ENCODE results near the gene PASD1. TPM values are rescaled to one million over a fixed set of nuclear protein-coding genes. Genes with fewer than 3 reads are reported as not detected.
"Not testable (repeated sequence)": the region's sequence is repeated elsewhere in the genome, so short reads cannot be mapped to it uniquely, and the experiment has no call there.

Gene PASD1
- total RNA-seq, 1 donor from 2014 or later: not detected

DNA sequence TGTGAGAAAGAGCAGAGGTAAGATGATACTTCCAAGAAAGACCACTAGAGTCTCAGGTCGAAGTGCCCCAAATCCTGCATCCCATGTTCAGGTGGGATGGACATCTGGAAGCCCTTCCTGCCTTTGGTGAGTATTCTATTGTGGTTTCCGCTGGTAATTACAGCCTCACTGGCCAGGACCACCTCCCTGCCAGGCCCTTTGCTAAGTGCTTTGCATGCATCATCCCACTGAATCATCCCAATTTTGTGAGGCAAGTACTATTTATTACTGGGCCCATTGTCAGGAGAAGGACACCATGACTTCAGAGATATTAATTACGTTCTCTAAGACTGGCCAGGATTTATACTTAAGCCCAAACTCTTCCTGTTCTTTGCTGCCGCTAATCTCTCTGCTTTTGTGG, 10.7 kb upstream of the PASD1 start:
- intact Hi-C loops (cut with DNase I): no loop called here
- DNase-seq (no peak), ATAC-seq (no peak)
- no peaks in the 10 kb centered on the region for H3K9me3 ChIP-seq
- H3K27me3 ChIP-seq (ENCODE audit: low read depth): no peaks in the 10 kb centered on the region
- no peak overlapping the region for H3K4me3 ChIP-seq
- no peaks in the 10 kb centered on the region for H3K4me1 ChIP-seq
- no peak overlapping the region for H3K27ac ChIP-seq
- H3K36me3 ChIP-seq: no peaks in the 10 kb centered on the region
- TF ChIP-seq, protein P1, sequence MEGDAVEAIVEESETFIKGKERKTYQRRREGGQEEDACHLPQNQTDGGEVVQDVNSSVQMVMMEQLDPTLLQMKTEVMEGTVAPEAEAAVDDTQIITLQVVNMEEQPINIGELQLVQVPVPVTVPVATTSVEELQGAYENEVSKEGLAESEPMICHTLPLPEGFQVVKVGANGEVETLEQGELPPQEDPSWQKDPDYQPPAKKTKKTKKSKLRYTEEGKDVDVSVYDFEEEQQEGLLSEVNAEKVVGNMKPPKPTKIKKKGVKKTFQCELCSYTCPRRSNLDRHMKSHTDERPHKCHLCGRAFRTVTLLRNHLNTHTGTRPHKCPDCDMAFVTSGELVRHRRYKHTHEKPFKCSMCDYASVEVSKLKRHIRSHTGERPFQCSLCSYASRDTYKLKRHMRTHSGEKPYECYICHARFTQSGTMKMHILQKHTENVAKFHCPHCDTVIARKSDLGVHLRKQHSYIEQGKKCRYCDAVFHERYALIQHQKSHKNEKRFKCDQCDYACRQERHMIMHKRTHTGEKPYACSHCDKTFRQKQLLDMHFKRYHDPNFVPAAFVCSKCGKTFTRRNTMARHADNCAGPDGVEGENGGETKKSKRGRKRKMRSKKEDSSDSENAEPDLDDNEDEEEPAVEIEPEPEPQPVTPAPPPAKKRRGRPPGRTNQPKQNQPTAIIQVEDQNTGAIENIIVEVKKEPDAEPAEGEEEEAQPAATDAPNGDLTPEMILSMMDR (IDR thresholded peaks at IDR 0.05): no peak

DNA sequence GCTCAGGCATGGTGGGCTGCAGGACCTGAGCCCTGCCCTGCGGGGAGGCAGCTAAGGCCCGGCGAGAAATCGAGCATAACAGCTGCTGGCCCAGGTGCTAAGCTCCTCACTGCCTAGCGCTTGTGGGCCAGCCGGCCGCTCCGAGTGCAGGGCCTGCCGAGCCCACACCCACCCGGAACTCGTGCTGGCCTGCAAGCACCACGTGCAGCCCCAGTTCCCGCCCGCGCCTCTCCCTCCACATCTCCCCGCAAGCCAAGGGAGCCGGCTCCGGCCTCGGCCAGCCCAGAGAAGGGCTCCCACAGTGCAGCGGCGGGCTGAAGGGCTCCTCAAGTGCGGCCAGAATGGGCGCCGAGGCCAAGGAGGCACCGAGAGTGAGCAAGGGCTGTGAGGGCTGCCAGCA, 8.2 kb upstream of the PASD1 start:
- intact Hi-C loops (cut with DNase I); H3K27me3 ChIP-seq (ENCODE audit: low read depth); H3K9me3 ChIP-seq; DNase-seq; H3K27ac ChIP-seq; H3K36me3 ChIP-seq; ATAC-seq; H3K4me3 ChIP-seq; H3K4me1 ChIP-seq: not testable (repeated sequence)

DNA sequence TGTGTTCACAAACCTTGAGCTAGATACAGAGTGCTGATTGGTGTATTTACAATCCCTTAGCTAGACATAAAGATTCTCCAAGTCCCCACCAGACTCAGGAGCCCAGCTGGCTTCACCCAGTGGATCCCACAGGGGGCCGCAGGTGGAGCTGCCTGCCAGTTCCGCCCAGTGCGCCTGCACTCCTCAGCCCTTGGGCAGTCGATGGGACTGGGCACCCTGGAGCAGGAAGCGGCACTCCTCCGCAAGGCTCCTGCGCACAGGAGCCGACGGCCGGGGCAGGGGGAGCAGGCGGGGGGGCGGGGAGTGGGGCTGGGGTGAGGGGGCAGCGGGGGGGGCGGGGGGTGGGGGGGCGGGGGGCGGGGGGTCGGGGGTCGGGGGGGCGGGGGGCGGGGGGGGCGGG, 990 bp upstream of the PASD1 start:
- H3K4me3 ChIP-seq; H3K27ac ChIP-seq; H3K4me1 ChIP-seq; H3K36me3 ChIP-seq; intact Hi-C loops (cut with DNase I); DNase-seq; H3K9me3 ChIP-seq; ATAC-seq; H3K27me3 ChIP-seq (ENCODE audit: low read depth): not testable (repeated sequence)

DNA sequence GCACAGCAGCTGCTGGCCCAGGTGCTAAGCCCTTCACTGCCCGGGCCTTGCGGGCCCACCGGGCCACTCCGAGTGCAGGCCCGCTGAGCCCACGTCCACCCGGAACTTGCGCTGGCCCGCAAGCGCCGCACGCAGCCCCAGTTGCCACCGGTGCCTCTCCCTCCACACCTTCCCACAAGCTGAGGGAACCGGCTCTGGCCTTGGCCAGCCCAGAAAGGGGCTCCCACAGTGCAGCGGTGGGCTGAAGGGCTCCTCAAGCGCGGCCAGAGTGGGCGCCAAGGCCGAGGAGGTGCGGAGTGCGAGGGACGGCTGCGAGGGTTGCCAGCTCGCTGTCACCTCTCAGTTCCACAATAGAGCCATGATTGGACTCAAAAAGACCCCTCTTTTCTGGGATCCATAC, 472 bp upstream of the PASD1 start:
- H3K27me3 ChIP-seq (ENCODE audit: low read depth); H3K9me3 ChIP-seq; H3K27ac ChIP-seq; H3K4me3 ChIP-seq; ATAC-seq; intact Hi-C loops (cut with DNase I); H3K36me3 ChIP-seq; H3K4me1 ChIP-seq; DNase-seq: not testable (repeated sequence)

DNA sequence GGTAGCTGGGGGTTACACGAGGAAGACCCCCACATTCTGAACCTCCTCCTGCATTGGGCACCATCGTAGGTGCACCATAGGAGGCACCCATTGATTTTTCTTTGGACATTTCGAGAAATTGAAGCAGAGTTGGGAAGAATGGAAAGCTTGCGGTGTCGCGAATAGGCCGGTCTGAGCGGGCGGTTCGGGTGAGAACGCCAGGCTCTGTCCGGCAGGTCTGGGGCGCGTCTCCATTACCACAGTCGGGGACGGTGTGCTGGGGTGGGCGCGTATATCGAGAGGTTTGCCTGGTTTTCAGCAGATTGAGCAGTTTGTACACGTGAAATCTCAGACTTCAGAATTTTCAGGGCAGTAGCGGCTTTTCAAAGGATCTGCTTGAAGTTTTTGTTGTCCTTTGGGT, 560 bp downstream of the PASD1 start:
- DNase-seq: no peak
- H3K36me3 ChIP-seq: no peaks in the 10 kb centered on the region
- ATAC-seq: no peak
- H3K27me3 ChIP-seq (ENCODE audit: low read depth): no peaks in the 10 kb centered on the region
- intact Hi-C loops (cut with DNase I): no loop called here
- no peak overlapping the region for H3K4me3 ChIP-seq
- H3K9me3 ChIP-seq: no peaks in the 10 kb centered on the region
- H3K27ac ChIP-seq: no peak overlapping the region
- no peaks in the 10 kb centered on the region for H3K4me1 ChIP-seq
- TF ChIP-seq, protein P1 (IDR thresholded peaks at IDR 0.05): no peak

DNA sequence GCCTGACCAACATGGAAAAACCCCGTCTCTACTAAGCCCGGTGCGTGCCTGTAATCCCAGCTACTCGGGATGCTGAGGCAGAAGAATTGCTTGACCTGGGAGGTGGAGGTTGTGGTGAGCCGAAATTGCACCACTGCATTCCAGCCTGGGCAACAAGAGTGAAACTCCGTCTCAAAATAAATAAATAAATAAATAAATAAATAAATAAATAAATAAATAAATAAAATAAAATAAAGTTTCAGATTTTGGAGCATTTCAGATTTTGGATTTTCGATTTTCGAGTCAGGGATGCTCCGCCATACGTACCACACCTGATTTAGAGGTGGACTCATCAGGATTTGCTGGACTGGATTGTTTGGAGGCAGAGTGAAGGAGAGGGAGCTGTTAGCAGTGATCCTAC, 3.4 kb downstream of the PASD1 start:
- H3K4me1 ChIP-seq; H3K4me3 ChIP-seq; H3K36me3 ChIP-seq; H3K27ac ChIP-seq; H3K9me3 ChIP-seq; H3K27me3 ChIP-seq (ENCODE audit: low read depth); intact Hi-C loops (cut with DNase I); DNase-seq; ATAC-seq: not testable (repeated sequence)

DNA sequence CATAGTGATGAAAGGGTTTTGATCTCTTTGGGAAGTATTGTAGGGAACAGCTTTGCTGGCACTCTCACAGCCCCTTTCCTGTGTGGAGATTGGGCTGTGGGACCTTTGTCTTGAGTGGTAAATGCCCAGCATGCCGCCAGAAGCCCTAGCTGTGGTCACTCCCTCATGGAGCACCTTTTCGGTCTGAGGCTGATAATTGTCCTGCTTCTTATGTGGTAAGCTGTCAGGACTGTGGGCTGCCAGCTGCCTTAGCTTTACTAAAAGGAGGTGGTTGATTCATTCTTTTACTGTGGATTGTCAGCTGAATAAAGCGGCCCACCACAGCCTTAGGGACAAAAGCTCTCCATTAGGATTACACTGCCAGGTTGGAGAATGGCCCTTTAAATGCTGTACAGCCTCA, 7.1 kb downstream of the PASD1 start:
- TF ChIP-seq, protein P1 (IDR thresholded peaks at IDR 0.05): no peak
- H3K27me3 ChIP-seq (ENCODE audit: low read depth): no peaks in the 10 kb centered on the region
- H3K4me1 ChIP-seq: no peaks in the 10 kb centered on the region
- ATAC-seq (no peak), DNase-seq (no peak)
- intact Hi-C loops (cut with DNase I): no loop called here
- no peak overlapping the region for H3K4me3 ChIP-seq
- no peaks in the 10 kb centered on the region for H3K36me3 ChIP-seq
- H3K27ac ChIP-seq: no peak overlapping the region
- no peaks in the 10 kb centered on the region for H3K9me3 ChIP-seq

DNA sequence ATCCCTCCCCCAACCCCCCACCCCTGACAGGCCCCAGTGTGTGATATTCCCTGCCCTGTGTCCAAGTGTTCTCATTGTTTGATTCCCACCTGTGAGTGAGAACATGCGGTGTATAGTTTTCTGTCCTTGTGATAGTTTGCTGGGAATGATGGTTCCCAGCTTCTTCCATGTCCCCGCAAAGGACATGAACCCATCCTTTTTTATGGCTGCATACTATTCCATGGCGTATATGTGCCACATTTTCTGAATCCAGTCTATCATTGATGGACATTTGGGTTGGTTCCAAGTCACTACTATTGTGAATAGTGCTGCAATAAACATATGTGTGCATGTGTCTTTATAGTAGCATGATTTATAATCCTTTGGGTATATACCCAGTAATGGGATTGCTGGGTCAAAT, 29.9 kb downstream of the PASD1 start:
- H3K36me3 ChIP-seq; H3K27me3 ChIP-seq (ENCODE audit: low read depth); H3K4me3 ChIP-seq; ATAC-seq; H3K9me3 ChIP-seq; DNase-seq; H3K27ac ChIP-seq; intact Hi-C loops (cut with DNase I); H3K4me1 ChIP-seq: not testable (repeated sequence)
